Activated T-cell treated with anti-CD3 and anti-CD28 coated beads for 4 hours (primary cell): ENCODE data around the gene CAMK1D.
"Not testable (repeated sequence)": the region's sequence is repeated elsewhere in the genome, so short reads cannot be mapped to it uniquely, and the experiment has no call there.

Experiments used
- DNase-seq: peaks from one replicate; pipeline ENCODE4 v3.0.0-alpha.2; 2020

Gene CAMK1D

GRCh38 chr10:12710594-12711349 is 361.4 kb downstream of the CAMK1D start:
- peak; percentile 72 for DNase-seq

- DNase-seq: no peak
Measured at GRCh38 chr10:12711350-12711708, 362.0 kb downstream of the CAMK1D start.

DNA sequence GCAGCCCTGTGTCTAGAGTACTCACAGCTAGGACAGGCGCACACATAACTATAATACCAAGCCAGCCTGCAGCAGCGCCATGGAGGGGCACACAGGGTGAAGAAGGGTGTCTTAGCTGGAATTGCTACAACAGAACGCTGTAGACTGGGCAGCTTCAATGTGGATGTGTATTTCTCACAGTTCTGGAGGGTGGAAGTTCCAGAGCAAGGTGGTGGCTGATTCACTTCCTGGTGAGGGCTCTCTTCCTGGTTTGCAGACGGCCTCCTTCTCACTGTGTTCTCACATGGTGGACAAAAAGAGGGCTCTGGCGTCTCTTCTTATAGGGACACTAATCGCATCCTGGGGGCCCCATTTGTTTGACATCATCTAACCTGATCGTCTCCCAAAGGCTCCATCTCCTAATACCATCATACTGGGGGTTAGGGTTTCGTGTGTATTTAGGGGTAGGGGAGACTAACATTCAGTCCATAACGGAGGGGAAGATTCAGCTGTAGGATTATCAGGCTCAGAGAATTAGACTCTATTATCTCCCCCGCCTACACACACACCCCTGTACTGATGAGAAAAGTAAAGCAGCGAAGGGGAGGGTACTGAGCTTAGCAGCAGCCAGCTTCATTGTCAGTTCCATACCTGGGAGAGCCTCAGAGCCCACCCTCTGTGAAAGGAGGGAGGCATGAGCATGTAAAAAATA is 363.1 kb downstream of the CAMK1D start:
- no peak for DNase-seq

GRCh38 chr10:12712984-12713316 is 363.6 kb downstream of the CAMK1D start:
- not testable (repeated sequence) for DNase-seq

- DNase-seq: no peak
Measured at GRCh38 chr10:12716042-12716441, 366.7 kb downstream of the CAMK1D start.

GRCh38 chr10:12717981-12718707 is 368.8 kb downstream of the CAMK1D start:
- no peak for DNase-seq

DNA sequence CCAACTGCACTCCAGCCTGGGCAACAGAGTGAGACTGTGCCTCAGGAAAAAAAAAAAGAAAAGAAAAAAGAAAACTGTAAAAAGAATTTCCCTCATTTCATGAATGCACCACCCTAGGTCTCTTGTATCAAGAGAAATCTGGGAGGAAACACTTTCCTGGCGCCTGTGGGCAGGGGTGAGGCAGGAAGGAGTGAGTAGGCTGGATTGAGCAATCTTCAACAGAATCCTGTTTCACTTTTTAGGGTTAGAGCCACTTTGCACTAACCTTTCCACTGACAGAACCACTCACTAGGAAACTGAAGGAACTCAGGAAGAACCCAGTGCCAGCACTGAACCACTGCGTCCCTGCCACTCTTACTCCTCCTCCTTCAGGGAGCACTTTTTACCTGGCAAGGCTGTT is 370.0 kb downstream of the CAMK1D start:
- no peak for DNase-seq

- no peak for DNase-seq
Measured at GRCh38 chr10:12720217-12720981, 371.1 kb downstream of the CAMK1D start.

DNA sequence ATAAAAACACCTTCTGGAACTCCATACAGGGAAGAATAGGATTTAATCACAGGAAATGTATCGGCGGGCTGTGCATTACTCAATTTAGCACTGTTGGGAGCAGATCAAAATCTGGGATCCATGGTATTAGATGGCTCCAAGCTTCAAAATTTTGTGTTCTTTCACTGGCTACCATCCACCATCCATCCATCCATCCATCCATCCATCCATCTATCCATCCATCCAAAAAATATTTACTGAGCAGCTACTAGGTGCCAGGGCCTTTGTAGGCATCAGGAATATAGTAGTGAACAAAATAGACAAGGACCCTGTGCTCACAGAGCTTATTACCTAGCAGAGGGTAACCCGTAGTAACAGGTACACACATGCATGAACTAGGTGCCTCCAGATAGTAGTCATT is 372.0 kb downstream of the CAMK1D start:
- no peak for DNase-seq

DNA sequence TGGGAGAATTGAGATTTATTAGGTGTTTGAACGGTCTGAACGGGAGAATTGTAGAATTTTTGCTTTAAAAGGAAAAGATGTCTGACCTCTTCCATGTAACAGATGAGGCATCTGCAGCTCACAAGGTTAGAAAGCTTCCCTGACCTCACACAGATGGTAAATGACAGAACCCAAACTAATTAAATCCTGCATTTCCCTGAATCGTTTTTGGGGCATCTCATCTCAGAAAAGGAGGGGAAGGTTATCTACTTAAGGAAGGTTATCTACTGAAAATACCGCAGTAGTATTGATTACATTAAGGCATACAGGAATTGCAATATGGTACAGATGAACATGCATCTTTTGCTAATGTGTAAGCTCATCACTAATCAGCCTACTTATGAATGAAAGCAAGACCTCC is 373.9 kb downstream of the CAMK1D start:
- no peak for DNase-seq

DNA sequence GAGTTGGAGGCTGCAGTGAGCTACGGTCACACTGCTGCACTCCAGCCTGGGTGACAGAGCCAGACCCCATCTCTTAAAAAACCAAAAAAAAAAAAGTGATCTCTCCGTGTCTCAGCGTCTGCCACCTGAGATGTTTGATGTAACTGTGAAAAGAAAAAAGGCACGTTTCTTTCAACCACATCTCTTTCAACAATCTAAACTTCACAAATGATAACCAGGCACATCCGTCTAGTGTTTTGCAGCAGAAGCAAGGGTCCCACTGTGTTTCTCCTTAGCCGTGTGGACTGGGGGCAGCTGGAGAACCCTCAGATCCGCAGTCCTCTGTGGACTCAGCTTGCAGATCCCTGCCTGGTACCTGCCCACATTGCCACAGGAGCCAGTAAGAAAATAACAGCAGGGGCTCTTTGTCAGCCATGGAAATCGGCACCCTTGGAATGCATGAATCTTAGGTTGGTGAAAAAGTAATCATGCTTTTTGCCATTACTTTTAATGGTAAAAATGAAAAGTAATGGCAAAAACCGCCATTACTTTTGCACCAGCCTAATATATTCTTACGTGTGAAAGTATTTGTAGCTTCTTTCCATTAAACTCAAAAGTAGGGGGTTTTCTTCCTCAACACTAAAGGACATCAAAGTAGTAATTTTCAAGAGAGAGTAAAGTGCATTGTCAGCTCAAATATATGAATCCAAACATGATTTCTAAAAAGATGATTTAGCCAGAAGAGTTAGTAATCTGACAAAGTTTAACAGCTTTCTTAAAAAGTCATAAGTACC is 375.6 kb downstream of the CAMK1D start:
- no peak for DNase-seq

DNA sequence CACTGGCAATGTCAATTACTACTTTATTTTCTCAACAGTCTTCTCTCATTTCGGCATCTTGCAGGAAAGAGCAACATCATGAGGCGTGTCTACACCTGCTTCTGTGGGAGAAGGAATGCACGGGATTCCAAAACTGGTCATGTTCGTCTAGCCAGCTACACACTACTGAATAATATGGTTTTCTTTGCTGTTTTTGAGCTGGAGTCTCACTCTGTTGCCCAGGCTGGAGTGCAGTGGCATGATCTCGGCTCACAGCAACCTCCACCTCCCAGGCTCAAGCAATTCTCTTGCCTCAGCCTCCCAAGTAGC is 376.2 kb downstream of the CAMK1D start:
- not testable (repeated sequence) for DNase-seq

DNA sequence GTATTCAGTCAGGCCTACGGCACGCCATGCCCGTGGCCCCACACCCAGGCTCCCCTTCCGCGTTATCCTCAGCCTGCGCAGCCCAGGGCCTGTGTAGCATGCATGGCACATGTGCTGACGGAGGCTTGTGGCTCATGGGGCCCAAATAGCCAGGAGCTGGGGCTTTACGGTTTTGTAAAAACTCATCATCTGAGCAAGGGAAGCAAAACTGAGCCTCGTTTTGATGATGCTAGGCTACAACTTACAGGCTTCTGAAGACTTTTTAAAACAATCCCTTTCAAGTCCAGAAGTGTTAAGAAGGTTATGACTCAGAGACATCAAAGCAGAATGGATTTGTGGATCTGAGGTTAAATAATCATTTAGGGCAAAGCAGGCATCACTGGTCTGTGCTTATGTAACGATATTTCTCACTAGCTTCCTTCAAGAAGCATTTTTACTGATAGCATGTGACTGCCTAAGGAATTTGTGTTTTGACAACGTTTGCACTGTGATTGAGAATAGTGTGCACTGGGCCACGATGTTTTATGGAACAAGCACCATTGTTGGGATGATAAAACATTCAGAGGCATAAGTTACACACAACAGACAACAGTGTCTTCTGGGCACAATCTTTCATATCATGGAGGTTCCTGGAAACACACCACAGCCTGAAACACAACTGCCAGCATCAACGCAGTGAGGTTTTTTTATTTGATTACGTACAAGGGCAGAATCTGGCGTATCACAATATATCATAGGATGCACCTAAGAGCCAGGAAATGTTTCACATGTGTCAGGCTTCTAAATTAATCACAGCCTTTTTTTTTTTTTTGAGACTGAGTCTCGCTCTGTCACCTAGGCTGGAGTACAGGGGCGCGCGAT is 377.9 kb downstream of the CAMK1D start:
- no peak for DNase-seq

- DNase-seq: no peak
Measured at GRCh38 chr10:12727832-12728215, 378.5 kb downstream of the CAMK1D start.

- DNase-seq: no peak
Measured at GRCh38 chr10:12728494-12728893, 379.1 kb downstream of the CAMK1D start.

- no peak for DNase-seq
Measured at GRCh38 chr10:12729885-12730284, 380.5 kb downstream of the CAMK1D start.

DNA sequence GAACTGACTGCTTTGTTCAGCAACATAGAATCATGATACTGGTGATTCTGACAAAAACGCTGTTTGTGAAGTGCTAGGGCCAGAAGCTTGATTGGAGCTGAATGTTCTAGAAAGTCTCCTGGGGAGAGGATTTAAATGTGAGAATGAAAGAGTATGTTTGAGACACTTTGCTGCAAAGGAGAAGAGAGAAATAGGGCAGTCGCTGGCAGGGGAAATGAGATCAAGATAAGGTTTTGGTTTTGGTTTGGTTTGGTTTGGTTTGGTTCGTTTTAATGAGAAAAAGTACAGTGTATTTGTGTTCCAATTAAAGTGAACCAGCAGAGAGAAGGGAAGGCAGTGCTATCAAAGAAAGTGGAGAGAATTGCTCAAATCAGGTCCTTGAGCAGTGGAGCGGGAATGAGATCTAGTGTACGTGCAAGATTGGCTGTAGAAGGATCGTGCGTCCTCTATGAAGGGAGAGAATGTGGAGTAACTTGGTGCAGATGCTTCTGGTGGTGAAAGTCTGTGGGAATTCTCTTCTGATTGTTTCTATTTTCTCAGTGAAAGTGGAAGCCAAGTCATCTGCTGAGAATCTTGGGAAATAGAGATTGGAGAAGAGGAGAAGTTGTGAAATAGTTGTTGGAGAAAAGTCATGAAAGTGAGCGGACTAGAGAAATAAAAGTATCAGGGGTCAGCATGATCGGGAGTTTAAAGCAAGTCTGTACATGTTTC is 381.6 kb downstream of the CAMK1D start:
- no peak for DNase-seq

DNA sequence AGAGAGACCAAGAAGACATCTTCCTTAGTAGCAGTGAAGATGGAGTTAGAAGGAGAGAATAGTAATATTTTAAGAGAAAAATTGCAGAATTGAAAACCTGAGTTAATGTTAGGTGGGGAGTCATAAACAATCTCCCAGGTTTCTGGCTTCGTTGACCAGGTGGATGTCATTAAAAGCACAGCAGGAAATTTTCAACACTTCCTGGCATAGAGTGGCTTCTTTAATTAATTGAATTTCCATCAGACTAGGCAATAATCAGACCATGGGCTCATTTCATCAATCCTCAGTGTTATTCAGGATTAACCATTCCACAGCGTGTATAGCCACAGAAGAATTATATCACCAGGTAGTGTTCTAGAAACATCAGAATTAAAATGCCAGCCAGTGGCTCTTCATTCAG is 383.9 kb downstream of the CAMK1D start:
- DNase-seq: no peak

DNA sequence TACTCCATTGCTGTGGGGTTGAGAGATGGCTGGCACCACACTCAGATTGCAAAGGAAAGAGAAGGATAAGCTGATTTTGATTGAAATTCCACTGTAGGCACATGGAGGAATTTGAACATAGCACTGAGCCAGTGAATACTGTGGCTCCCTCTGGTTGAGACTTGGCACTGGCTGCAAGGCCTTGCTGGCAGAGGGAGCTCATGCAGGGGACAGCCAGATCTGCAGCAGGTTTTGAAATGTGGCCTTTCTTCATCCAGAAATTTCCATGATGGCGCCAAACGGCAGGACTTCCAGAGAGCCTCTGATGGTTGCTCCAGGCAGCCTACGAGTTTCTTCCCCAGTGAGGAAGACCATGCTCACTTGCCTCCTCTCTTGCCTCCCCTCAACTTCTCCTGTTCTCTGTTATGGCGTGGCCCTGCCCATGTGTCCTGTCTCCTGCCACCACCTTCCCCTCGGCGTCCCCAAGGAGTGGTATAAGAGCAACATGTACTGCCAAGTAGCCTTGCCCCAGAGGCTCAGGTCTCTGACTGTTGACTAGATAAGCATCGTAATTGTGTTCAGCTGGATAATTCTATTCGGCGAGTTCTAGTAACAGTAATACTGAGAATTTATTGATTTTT is 386.6 kb downstream of the CAMK1D start:
- no peak for DNase-seq

GRCh38 chr10:12740813-12741212 is 391.5 kb downstream of the CAMK1D start:
- DNase-seq: no peak

GRCh38 chr10:12741360-12741804 is 392.0 kb downstream of the CAMK1D start:
- no peak for DNase-seq
